ENCODE data around the gene MARCKS. TPM values are rescaled to one million over a fixed set of nuclear protein-coding genes. Genes with fewer than 3 reads are reported as not detected.

Gene MARCKS
- polyA plus RNA-seq, 1 of the 3 experiments (the other 2 are of a cell fraction) = 61.4 TPM

DNA sequence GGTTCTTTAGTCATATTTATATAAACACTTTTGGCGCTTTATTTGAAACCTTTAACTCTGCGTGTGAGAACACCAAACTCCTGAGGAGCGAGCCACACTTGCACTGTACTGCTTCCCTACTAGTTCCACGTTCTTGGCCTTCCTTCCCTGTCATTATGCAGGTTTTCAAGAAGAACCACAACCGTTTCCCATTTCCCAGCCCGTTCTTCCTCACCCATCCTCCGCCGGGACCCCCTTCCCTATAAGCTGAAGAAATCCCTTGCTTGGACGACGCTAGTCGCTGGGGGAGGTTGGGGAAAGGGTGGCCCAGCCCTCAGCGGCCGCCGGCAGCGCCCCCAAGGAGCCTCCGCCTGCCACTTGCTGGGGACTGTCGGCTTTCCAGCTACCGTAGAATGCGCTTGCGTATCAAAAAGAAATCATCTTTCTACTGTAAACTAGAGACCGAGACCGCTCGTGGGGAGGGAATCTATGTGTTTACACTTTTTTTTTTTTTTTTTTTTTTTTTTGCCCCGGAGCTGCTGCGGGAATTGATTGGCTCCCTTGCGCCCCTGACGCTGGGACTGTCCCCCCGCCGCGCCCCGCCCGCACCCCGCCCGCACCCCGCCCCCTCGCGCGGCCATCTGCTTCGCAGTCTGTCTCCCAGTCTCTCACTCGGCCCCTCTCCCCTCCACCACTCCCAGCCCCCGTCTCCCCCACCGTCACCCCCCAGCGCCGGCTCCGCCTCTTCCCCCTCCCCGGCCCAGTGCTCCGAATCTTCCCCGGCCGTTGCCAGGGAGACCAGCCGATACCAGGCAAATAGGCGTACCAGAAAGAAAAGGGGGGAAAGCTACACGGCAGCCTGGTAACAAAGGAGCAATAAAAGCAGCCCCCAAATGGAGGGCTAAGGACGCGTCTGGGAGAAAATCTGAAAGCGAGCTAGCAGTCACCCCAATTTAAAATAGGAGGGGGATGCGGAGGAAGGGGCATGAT, 2.3 kb upstream of the MARCKS start (continued):
- TF ChIP-seq, protein P1, sequence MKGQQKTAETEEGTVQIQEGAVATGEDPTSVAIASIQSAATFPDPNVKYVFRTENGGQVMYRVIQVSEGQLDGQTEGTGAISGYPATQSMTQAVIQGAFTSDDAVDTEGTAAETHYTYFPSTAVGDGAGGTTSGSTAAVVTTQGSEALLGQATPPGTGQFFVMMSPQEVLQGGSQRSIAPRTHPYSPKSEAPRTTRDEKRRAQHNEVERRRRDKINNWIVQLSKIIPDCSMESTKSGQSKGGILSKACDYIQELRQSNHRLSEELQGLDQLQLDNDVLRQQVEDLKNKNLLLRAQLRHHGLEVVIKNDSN (IDR thresholded peaks at IDR 0.05; ENCODE audit: borderline replicate concordance, low read depth) = no peak
- TF ChIP-seq REST (IDR thresholded peaks at IDR 0.05; ENCODE audit: low read depth, low read length) = no peak; the same call in 1 of the 2 replicates
- peak; percentile 65 for TF ChIP-seq GATA2 (CRISPR knock-in tag; IDR thresholded peaks at IDR 0.05)
- TF ChIP-seq, protein P2, sequence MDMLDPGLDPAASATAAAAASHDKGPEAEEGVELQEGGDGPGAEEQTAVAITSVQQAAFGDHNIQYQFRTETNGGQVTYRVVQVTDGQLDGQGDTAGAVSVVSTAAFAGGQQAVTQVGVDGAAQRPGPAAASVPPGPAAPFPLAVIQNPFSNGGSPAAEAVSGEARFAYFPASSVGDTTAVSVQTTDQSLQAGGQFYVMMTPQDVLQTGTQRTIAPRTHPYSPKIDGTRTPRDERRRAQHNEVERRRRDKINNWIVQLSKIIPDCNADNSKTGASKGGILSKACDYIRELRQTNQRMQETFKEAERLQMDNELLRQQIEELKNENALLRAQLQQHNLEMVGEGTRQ (IDR thresholded peaks at IDR 0.05; ENCODE audit: borderline replicate concordance, low read depth, low read length) = no peak
- TF ChIP-seq SIN3A (IDR thresholded peaks at IDR 0.05; ENCODE audit: borderline replicate concordance, low read depth, low read length) = no peak; the same call in 1 of the 2 replicates
- TF ChIP-seq, protein P3, sequence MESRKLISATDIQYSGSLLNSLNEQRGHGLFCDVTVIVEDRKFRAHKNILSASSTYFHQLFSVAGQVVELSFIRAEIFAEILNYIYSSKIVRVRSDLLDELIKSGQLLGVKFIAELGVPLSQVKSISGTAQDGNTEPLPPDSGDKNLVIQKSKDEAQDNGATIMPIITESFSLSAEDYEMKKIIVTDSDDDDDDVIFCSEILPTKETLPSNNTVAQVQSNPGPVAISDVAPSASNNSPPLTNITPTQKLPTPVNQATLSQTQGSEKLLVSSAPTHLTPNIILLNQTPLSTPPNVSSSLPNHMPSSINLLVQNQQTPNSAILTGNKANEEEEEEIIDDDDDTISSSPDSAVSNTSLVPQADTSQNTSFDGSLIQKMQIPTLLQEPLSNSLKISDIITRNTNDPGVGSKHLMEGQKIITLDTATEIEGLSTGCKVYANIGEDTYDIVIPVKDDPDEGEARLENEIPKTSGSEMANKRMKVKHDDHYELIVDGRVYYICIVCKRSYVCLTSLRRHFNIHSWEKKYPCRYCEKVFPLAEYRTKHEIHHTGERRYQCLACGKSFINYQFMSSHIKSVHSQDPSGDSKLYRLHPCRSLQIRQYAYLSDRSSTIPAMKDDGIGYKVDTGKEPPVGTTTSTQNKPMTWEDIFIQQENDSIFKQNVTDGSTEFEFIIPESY (IDR thresholded peaks at IDR 0.05; ENCODE audit: borderline replicate concordance, low read depth) = no peak
- TF ChIP-seq, protein P4, sequence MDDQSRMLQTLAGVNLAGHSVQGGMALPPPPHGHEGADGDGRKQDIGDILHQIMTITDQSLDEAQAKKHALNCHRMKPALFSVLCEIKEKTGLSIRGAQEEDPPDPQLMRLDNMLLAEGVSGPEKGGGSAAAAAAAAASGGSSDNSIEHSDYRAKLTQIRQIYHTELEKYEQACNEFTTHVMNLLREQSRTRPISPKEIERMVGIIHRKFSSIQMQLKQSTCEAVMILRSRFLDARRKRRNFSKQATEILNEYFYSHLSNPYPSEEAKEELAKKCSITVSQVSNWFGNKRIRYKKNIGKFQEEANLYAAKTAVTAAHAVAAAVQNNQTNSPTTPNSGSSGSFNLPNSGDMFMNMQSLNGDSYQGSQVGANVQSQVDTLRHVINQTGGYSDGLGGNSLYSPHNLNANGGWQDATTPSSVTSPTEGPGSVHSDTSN (IDR thresholded peaks at IDR 0.05) = 0 out of 2 replicates have a peak, but pooled peaks have one; percentile 9
- TF ChIP-seq, protein P5, sequence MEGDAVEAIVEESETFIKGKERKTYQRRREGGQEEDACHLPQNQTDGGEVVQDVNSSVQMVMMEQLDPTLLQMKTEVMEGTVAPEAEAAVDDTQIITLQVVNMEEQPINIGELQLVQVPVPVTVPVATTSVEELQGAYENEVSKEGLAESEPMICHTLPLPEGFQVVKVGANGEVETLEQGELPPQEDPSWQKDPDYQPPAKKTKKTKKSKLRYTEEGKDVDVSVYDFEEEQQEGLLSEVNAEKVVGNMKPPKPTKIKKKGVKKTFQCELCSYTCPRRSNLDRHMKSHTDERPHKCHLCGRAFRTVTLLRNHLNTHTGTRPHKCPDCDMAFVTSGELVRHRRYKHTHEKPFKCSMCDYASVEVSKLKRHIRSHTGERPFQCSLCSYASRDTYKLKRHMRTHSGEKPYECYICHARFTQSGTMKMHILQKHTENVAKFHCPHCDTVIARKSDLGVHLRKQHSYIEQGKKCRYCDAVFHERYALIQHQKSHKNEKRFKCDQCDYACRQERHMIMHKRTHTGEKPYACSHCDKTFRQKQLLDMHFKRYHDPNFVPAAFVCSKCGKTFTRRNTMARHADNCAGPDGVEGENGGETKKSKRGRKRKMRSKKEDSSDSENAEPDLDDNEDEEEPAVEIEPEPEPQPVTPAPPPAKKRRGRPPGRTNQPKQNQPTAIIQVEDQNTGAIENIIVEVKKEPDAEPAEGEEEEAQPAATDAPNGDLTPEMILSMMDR (IDR thresholded peaks at IDR 0.05) = peak; percentile 43
- 0 out of 2 replicates have a peak, but pooled peaks have one; percentile 42 for TF ChIP-seq FOXJ3 (CRISPR knock-in tag; IDR thresholded peaks at IDR 0.05)
- TF ChIP-seq JUND (IDR thresholded peaks at IDR 0.05) = 0 out of 2 replicates have a peak, but pooled peaks have one; percentile 4
- TF ChIP-seq TCF12 (IDR thresholded peaks at IDR 0.05) = peak; percentile 24; the same call in 1 of the 2 replicates
- TF ChIP-seq TAF1 (IDR thresholded peaks at IDR 0.05; ENCODE audit: borderline replicate concordance, low read depth, low read length) = peak; percentile 23; the same call in 1 of the 2 replicates
- no peak for TF ChIP-seq POLR2AphosphoS5 (IDR thresholded peaks at IDR 0.05; ENCODE audit: low read depth, low read length)
- no peak for TF ChIP-seq FOXM1 (IDR thresholded peaks at IDR 0.05; ENCODE audit: low read depth)
- TF ChIP-seq MAX (IDR thresholded peaks at IDR 0.05; ENCODE audit: low read depth) = peak; percentile 38
- TF ChIP-seq CHD2 (IDR thresholded peaks at IDR 0.05; ENCODE audit: low read length, partially characterized antibody) = no peak
- TF ChIP-seq SMC3 (IDR thresholded peaks at IDR 0.05; ENCODE audit: low read depth, low read length) = peak; percentile 21; the same call in 1 of the 2 replicates
- no peak for TF ChIP-seq GABPA (IDR thresholded peaks at IDR 0.05; ENCODE audit: low read depth)

All from SK-N-SH (cell line).